CD14-positive monocyte (primary cell): ENCODE data around the gene GPR15LG. TPM values are rescaled to one million over a fixed set of nuclear protein-coding genes. Genes with fewer than 3 reads are reported as not detected.

Source experiments
- DNase-seq, 3 donors: peaks; one replicate each; pipeline ENCODE4 v3.0.0-alpha.2; 2011 to 2022
- H2AFZ ChIP-seq: 2 replicates; pipeline ENCODE4 v1.6.0; 2012; ENCODE audit warnings: mild to moderate bottlenecking, low read depth, low read length, inconsistent platforms; ENCODE audit not compliant: insufficient read depth, poor library complexity, severe bottlenecking
- H3K27ac ChIP-seq, 2 donors: 1 replicate in 1 of 2; 2 replicates in 1 of 2; pipeline ENCODE4 v1.5.1; 2012 to 2013; ENCODE audit warnings: low read length in 2 of 2, control low read depth in 1 of 2, inconsistent platforms in 1 of 2, low read depth in 1 of 2, mild to moderate bottlenecking in 1 of 2
- H3K27me3 ChIP-seq, 2 donors: one replicate each; pipeline versions ENCODE4 v1.6.0 to v1.6.1; 2011 to 2013; ENCODE audit warnings: low read length in 2 of 2; ENCODE audit not compliant: control insufficient read depth in 2 of 2, insufficient read depth in 2 of 2
- H3K36me3 ChIP-seq, 2 donors: replicated peaks in 1 of 2; 1 replicate in 1 of 2; 2 replicates in 1 of 2; pipeline versions ENCODE4 v1.5.1 to v1.6.1; 2012 to 2013; ENCODE audit warnings: low read length in 2 of 2, control low read depth in 1 of 2, inconsistent platforms in 1 of 2, mild to moderate bottlenecking in 1 of 2; ENCODE audit not compliant: insufficient read depth in 2 of 2, control insufficient read depth in 1 of 2
- H3K4me1 ChIP-seq, 2 donors: 1 replicate in 1 of 2; 2 replicates in 1 of 2; pipeline versions ENCODE4 v1.5.1 to v1.6.1; 2012 to 2013; ENCODE audit warnings: low read length in 2 of 2, control low read depth in 1 of 2, inconsistent platforms in 1 of 2, mild to moderate bottlenecking in 1 of 2, moderate library complexity in 1 of 2; ENCODE audit not compliant: insufficient read depth in 2 of 2, control insufficient read depth in 1 of 2
- H3K4me2 ChIP-seq: replicated peaks from 2 replicates; pipeline ENCODE3; 2012; ENCODE audit warnings: low read length, moderate library complexity, mild to moderate bottlenecking; ENCODE audit not compliant: poor library complexity, severe bottlenecking; ENCODE audit errors: extremely low read depth
- H3K4me3 ChIP-seq, 3 experiments: fragments of 200-600 bp in 1 of 3; sonication (generic) in 1 of 3; replicated peaks in 1 of 3; 1 replicate in 2 of 3; 2 replicates in 1 of 3; pipeline ENCODE4 v1.5.1; 2011 to 2013; ENCODE audit warnings: low read length in 3 of 3, mild to moderate bottlenecking in 3 of 3, control low read depth in 2 of 3, low read depth in 2 of 3, inconsistent platforms in 1 of 3, moderate library complexity in 1 of 3
- H3K79me2 ChIP-seq: 2 replicates; pipeline ENCODE4 v1.6.0; 2012; ENCODE audit warnings: mild to moderate bottlenecking, control low read depth, inconsistent platforms, low read length, moderate library complexity; ENCODE audit not compliant: insufficient read depth
- H3K9ac ChIP-seq: 2 replicates; pipeline ENCODE4 v1.6.0; 2017; ENCODE audit warnings: low read length, mild to moderate bottlenecking; ENCODE audit not compliant: insufficient read depth, poor library complexity, severe bottlenecking
- H3K9me3 ChIP-seq, 2 donors: replicated peaks in 1 of 2; 1 replicate in 1 of 2; 2 replicates in 1 of 2; pipeline versions ENCODE4 v1.5.1 to v1.6.1; 2012 to 2013; ENCODE audit warnings: low read length in 2 of 2, control low read depth in 1 of 2; ENCODE audit not compliant: control insufficient read depth in 1 of 2, insufficient read depth in 1 of 2
- H4K20me1 ChIP-seq: 2 replicates; pipeline ENCODE4 v1.6.0; 2012; ENCODE audit warnings: mild to moderate bottlenecking, low read length, control low read depth, moderate library complexity; ENCODE audit not compliant: insufficient read depth
- H3K27ac Mint-ChIP-seq, 7 donors: one replicate each; pipeline ENCODE4 v1.8.0; 2020; ENCODE audit warnings: mild to moderate bottlenecking in 7 of 7, mixed read lengths in 7 of 7, moderate library complexity in 6 of 7, inconsistent platforms in 2 of 7
- H3K27me3 Mint-ChIP-seq, 3 donors: one replicate each; pipeline ENCODE4 v1.8.0; 2021 to 2022; ENCODE audit warnings: low read depth in 3 of 3, mild to moderate bottlenecking in 3 of 3, mixed read lengths in 3 of 3, moderate library complexity in 3 of 3, inconsistent platforms in 1 of 3
- H3K36me3 Mint-ChIP-seq, 2 donors: one replicate each; pipeline ENCODE4 v1.8.0; 2020; ENCODE audit warnings: mixed read lengths in 2 of 2, inconsistent platforms in 1 of 2, mild to moderate bottlenecking in 1 of 2
- H3K4me1 Mint-ChIP-seq: one replicate; pipeline ENCODE4 v1.8.0; 2020; ENCODE audit warnings: mild to moderate bottlenecking, mixed read lengths
- H3K4me3 Mint-ChIP-seq, 2 donors: one replicate each; pipeline ENCODE4 v1.8.0; 2020; ENCODE audit warnings: mild to moderate bottlenecking in 2 of 2, mixed read lengths in 2 of 2, moderate library complexity in 1 of 2
- H3K9me3 Mint-ChIP-seq, 7 donors: one replicate each; pipeline ENCODE4 v1.8.0; 2020 to 2022; ENCODE audit warnings: mixed read lengths in 7 of 7, mild to moderate bottlenecking in 6 of 7, moderate library complexity in 6 of 7, inconsistent platforms in 2 of 7
- CTCF ChIP-seq: fragments of 200-600 bp; IDR thresholded peaks from one replicate; pipeline ENCODE4 v1.8.0; 2022; ENCODE audit warnings: antibody characterized with exemption, mild to moderate bottlenecking
- WGBS: methylation state at CpG from one replicate; pipeline ENCODE4 v1.1.5; 2013; ENCODE audit warnings: missing lambda C conversion rate; ENCODE audit not compliant: insufficient coverage; 5-methylcytosine and 5-hydroxymethylcytosine counted together
- intact Hi-C, 2 donors: fragments of 100-400 bp; cut with micrococcal nuclease; formaldehyde crosslinking; loops; one replicate each; pipeline versions ENCODE4 v1.15.0 to v1.15.1; 2023
- polyA plus RNA-seq, 3 donors: library from polyadenylated mRNA; depleted of rRNA in 1 of 3; unstranded in 2 of 3; stranded (reverse) in 1 of 3; fragments of 300-500 nt in 2 of 3; fragments of >200 nt in 1 of 3; fragmentation: Illumina TruSeq in 2 of 3; gene quantifications; 1 replicate in 2 of 3; 2 replicates in 1 of 3; pipeline ENCODE4 v1.2.3, GENCODE V29; 2012 to 2021

The GPR15LG gene
- polyA plus RNA-seq, 3 donors, result not detected

GRCh38 chr10:84221916-84222315 lies 48.3 kb downstream of the GPR15LG start:
- no peak overlapping the region for H2AFZ ChIP-seq
- no peak overlapping the region for H3K4me3 ChIP-seq
- no peaks in the 10 kb centered on the region for H3K36me3 ChIP-seq
- no peaks in the 10 kb centered on the region for H3K9me3 ChIP-seq
- no peaks in the 10 kb centered on the region for H4K20me1 ChIP-seq
- no peaks in the 10 kb centered on the region for H3K4me1 ChIP-seq
- DNase-seq, result no peak
- H3K27me3 ChIP-seq, result no peaks in the 10 kb centered on the region
- WGBS, result 91% methylated on average over 8 of the region's 8 CpGs
- Mint-ChIP-seq H3K36me3 (no peaks in the 10 kb centered on the region), H3K4me1 (no peaks in the 10 kb centered on the region), H3K4me3 (no peak overlapping the region), H3K27ac (no peak overlapping the region), H3K27me3 (peaks cover 6 to 8% (median 6%) of the 10 kb centered on the region in 3 donors), H3K9me3 (peaks cover 0 to 5% (median 2%) of the 10 kb centered on the region in 7 donors)
- no peak overlapping the region for H3K27ac ChIP-seq
- H3K9ac ChIP-seq, result no peak overlapping the region
- intact Hi-C loops, result no loop called here
- H3K4me2 ChIP-seq, result no peak overlapping the region
- TF ChIP-seq CTCF, result no peak
- no peaks in the 10 kb centered on the region for H3K79me2 ChIP-seq

GRCh38 chr10:84224411-84225028 lies 50.9 kb downstream of the GPR15LG start:
- no peak overlapping the region for H3K4me2 ChIP-seq
- H3K36me3 Mint-ChIP-seq, result no peaks in the 10 kb centered on the region
- peaks cover 6% of the 10 kb centered on the region in 3 donors for H3K27me3 Mint-ChIP-seq
- H3K4me3 ChIP-seq, result no peak overlapping the region
- H2AFZ ChIP-seq, result no peak overlapping the region
- no peaks in the 10 kb centered on the region for H3K27me3 ChIP-seq
- H3K27ac Mint-ChIP-seq, result no peak overlapping the region
- intact Hi-C loops, result no loop called here
- no peak for DNase-seq
- no peak overlapping the region for H3K9ac ChIP-seq
- H3K4me3 Mint-ChIP-seq, result no peak overlapping the region
- H3K79me2 ChIP-seq, result no peaks in the 10 kb centered on the region
- H3K9me3 ChIP-seq, result no peaks in the 10 kb centered on the region
- WGBS, result 62% methylated on average over 5 of the region's 6 CpGs
- H3K4me1 Mint-ChIP-seq, result no peaks in the 10 kb centered on the region
- TF ChIP-seq CTCF, result no peak
- no peak overlapping the region for H3K27ac ChIP-seq
- no peaks in the 10 kb centered on the region for H3K36me3 ChIP-seq
- H4K20me1 ChIP-seq, result no peaks in the 10 kb centered on the region
- no peaks in the 10 kb centered on the region for H3K4me1 ChIP-seq
- H3K9me3 Mint-ChIP-seq, result peaks cover 0 to 9% (median under 1%) of the 10 kb centered on the region in 7 donors
